ENCODE results near the gene APOL5.
"Not testable (repeated sequence)": the region's sequence is repeated elsewhere in the genome, so short reads cannot be mapped to it uniquely, and the experiment has no call there.

The APOL5 gene

GRCh38 chr22:35717572-35717971, at the start of gene APOL5:
APOL5 (plus strand) TSS chr22:35717872; CDS start chr22:35717872, 0 bp downstream.
- no peak for DNase-seq

DNA sequence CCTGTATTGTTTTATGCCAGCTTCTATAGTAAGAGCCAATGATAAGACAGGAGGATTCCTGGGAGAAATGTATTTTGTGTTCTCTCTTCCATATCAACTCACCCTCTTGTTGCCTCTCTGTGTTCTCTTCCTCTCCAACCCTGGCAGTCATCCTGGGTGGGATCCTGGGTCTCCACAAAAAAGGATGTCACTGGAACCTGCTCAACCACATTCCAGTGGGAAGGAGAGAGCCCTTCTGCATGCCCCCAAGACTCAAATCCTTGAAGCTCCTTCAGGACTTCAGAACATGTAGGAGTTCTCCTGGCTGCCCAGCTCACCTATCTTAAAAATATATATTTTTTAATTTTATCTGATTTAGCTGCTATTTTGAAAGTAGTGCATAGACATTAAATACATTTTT, 43.3 kb upstream of the APOL5 start:
- DNase-seq: no peak

GRCh38 chr22:35676065-35676464, 41.6 kb upstream of the APOL5 start:
- DNase-seq: not testable (repeated sequence)

- no peak for DNase-seq
Observed at GRCh38 chr22:35677460-35678187, 40.0 kb upstream of the APOL5 start.

- no peak for DNase-seq
Observed at GRCh38 chr22:35678836-35679235, 38.8 kb upstream of the APOL5 start.

DNA sequence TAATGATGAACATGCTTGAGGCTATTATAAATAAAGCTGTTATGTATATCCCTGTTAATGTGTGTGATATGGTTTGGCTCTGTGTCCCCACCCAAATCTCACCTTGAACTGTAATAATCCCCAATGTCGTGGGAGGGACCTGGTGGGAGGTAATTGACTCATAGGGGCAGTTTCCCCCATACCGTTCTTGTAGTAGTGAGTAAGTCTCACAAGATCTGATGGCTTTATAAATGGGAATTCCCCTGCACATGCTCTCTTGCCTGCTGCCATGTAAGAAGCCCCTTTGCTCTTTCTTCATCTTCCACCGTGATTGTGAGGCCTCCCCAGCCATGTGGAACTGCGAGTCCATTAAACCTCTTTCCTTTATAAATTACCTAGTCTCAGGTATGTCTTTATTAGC, 38.2 kb upstream of the APOL5 start:
- DNase-seq: not testable (repeated sequence)

DNA sequence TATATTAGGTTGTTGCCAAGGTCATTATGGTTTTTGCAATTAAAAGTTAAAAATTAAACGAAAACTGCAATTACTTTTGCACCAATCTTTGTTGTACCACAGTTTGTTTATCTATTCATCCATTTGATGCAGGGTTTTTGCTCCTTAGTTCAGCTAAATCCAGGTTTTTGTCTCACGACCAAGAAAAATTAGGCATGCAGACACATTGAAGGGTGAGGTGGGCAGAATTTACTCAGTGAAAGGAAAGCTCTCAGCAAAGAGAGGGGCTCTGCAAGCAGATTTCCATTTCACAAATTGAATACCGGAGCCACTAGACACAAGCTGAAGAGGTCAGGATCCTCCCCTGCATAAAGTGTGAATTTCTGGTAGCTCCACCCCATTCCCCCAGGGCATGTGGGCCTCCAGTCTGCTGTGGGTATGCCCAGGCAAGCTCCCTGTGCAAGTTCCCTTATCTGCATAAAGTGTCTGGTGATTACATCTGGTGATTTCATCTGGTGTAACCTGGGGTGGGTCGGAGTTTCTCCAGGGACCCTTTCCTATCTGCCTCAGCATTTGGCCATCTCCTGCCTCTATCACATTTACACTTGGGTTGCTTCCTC, 36.1 kb upstream of the APOL5 start:
- DNase-seq: no peak

GRCh38 chr22:35683560-35683959, 34.1 kb upstream of the APOL5 start:
- no peak for DNase-seq

GRCh38 chr22:35684270-35684700, 33.4 kb upstream of the APOL5 start:
- DNase-seq: peak; percentile 33

DNA sequence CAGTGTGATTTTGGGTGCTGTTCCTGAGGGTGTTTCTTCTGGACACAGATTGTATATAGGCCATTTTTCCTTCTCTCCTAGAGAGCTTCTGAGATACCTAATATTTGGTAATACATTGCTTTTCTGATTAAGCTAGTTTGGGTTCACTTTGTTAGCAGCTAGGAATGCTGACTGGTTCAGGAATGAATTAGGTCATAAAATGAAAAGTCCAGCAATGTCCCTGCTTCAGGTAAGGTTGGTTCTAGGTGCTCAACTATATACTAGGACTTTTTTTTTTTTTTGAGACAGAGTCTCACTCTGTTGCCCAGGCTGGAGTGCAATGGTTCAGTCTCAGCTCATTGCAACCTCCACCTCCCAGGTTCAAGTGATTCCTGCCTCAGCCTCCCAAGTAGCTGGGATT, 32.9 kb upstream of the APOL5 start:
- no peak for DNase-seq

GRCh38 chr22:35685731-35686130, 31.9 kb upstream of the APOL5 start:
- DNase-seq: no peak

GRCh38 chr22:35686298-35686697, 31.4 kb upstream of the APOL5 start:
- no peak for DNase-seq

GRCh38 chr22:35687461-35687860, 30.2 kb upstream of the APOL5 start:
- DNase-seq: no peak

- DNase-seq: no peak
Observed at GRCh38 chr22:35688913-35689675, 28.6 kb upstream of the APOL5 start.

GRCh38 chr22:35690001-35690400, 27.7 kb upstream of the APOL5 start:
- DNase-seq: no peak

GRCh38 chr22:35695202-35695601, 22.5 kb upstream of the APOL5 start:
- DNase-seq: no peak

- no peak for DNase-seq
Observed at GRCh38 chr22:35697142-35697541, 20.5 kb upstream of the APOL5 start.

DNA sequence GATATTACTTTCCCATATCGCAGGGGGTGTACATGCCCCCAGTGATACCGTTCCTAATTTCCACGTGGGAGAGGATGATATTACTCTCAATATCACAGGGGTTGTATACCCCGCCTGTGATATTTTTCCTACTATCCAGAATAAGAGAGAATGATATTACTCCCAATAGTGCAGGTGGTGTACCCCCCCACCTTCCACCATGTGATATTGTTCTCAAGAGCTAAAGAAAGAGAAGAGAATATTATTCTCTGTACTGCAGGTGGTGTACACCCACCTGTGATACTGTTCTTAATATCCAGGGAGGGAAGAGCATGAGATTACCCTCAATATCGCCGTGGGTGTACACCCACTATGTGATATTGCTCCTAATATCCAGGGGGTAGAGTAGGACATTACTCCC, 17.8 kb upstream of the APOL5 start:
- DNase-seq: not testable (repeated sequence)

DNA sequence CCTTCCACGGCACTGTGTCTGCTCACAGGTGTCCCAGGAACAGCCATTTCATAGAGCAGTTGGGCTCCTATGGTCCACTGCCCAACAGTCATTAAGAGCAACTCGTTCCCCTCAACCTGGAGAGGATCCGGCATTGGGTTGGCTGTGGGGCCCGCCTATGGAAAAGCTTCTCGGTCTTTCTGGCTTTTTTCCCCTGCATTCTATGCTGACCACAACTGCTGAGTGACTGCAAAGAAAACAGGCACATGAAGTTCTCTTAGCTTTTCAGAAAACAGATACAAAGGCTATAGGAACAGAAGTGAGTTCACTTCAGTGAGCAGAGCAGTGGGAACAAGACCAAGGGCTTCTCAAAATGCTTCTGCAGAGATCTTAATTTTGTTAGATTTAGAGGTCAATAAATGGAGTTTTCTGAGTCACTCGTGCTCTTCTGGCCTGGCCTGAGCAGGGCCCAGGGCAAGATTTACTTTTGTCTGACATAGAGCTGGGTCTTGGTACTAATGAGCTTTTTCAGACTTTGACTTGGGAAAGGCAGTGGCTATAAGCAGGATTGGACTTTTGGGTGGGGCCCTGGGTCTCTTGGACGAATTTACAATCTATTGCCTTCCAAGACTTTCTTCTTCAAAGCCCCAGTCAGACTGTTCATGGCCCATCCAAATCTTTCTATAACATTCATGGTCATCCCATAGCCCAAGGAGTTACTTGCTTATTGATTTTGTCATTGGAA, 13.6 kb upstream of the APOL5 start:
- DNase-seq: peak; percentile 38

- DNase-seq: no peak
Observed at GRCh38 chr22:35705141-35705540, 12.5 kb upstream of the APOL5 start.

DNA sequence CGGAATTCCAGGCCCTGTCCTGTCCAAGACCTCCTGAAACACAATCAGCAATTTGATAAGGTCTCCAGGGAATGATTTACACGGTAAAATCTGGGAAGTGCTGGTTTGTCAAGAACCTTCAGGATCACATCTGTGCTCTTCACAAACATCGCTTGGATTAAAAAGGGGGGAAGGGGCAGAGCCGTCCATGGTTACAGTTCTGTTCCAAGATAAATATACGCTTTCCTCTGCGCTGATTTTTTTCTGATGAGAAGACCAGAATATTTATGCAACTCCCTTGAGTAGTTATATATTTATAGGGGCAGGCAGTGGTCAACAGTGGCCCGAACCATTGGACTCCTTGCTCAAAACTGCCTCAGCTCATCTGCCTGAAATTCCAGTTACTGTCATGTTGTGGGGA, 9.2 kb upstream of the APOL5 start:
- no peak for DNase-seq

DNA sequence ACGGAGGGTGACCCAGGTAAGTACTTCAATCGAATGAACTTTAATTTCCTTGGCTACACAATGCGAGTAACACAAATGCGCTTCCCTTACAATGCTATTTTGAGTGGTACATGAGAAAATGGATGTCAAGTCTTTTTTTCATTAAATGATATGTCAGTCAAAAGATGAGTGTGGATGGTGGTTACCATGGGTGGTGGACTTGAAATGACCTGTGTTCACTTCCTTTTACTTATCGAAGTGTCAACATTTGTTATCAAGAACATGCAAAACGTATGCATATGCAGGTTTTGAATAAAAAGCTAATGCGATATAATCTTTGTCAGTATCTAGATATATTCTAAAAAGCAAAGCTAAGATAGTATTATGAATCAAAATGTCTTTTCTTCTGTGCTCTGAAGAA, 8.8 kb upstream of the APOL5 start:
- DNase-seq: no peak

GRCh38 chr22:35711336-35711735, 6.3 kb upstream of the APOL5 start:
- DNase-seq: no peak

All from left hindlimb (tissue), 1 donor.